HG03469 (cell line): Measurements from ENCODE around the gene FAM171A1.
"Not testable (repeated sequence)": the region's sequence is repeated elsewhere in the genome, so short reads cannot be mapped to it uniquely, and the experiment has no call there.

Source experiments
- ATAC-seq: cut with Tn5 transposase; IDR thresholded peaks from one replicate; pipeline ENCODE4 v1.9.1; 2021; ENCODE audit warnings: mild to moderate bottlenecking, moderate library complexity, moderate number of reproducible peaks; ENCODE audit not compliant: unreplicated experiment

The FAM171A1 gene

DNA sequence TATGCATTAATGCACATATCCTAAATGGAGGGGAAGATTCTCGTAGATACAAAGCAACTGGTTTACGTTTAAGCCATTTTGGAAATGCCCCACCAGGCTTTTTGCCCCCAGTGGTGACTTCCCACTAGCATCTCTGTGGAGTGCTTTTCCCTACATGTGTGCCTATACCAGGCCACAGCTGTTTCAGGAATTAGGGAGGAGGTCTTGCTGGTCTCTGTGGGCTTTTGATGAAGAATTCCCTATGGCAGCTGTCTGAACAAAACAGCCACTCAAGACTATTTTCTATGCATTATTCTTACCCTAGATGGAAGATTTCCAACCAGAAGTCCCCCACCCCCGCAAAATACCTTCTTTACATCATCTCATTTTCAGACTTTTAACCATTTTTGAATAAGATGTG, 150.6 kb downstream of the FAM171A1 start:
- ATAC-seq, result no peak

DNA sequence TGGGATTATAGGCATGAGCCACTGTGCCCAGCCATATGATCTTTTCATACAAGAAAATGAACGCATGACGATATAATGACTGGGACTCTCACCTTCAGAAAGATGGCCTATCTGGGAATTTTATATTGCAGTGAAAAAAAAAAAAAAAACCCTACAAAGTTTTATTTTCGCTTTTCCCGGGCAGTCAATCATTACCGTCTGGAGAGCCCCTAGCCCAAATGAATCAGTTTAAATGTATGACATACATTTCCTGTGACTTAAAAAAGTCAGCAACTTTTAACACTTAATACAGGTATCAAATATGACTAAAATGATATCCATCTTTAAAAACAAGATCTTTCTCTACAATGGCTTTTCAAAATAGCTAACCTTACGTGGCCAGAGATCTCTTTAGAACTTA, 154.4 kb downstream of the FAM171A1 start:
- no peak for ATAC-seq

GRCh38 chr10:15214237-15214636, 156.9 kb downstream of the FAM171A1 start:
- ATAC-seq, result no peak

DNA sequence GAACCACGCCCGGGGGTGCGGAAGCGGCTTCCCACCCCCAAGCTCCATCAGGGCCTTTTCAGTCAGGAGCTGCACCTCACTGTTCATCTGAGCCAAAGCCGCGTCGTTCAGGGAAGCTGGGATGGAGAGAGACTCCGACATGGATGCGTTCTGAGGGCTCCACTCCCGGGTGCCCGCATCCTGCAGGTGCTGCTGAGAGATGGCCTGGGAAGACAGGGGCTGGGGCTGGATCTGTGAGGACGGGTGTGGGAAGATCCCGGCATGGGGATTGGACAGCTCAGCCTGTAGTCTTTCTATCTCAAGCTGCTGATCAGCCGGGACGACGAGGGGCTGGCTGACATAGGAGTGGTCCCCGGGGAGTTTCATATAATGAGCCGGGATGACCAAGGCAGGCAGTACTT, 157.6 kb downstream of the FAM171A1 start:
- no peak for ATAC-seq

- no peak for ATAC-seq
These were observed 159.6 kb downstream of the FAM171A1 start for GRCh38 chr10:15211464-15211979.

DNA sequence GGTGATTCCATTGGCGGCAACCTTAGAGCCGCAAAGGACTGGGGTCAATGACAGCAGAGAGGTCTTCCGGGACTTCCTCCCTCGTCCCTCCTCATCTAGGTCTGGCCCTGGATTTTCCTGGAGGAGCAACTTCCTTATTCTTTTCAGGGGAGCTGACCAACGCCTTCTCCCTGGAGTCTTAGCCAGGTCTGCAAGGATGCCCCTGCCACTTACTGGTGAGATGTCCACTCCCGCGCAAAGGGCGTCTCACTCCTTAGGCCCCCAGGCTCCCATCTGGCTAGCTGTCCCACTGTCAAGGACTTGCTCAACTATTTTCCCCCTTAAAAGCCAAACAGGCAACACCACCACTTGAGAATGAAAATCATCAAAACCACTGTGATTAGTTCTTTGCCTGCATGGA, 160.6 kb downstream of the FAM171A1 start:
- no peak for ATAC-seq

DNA sequence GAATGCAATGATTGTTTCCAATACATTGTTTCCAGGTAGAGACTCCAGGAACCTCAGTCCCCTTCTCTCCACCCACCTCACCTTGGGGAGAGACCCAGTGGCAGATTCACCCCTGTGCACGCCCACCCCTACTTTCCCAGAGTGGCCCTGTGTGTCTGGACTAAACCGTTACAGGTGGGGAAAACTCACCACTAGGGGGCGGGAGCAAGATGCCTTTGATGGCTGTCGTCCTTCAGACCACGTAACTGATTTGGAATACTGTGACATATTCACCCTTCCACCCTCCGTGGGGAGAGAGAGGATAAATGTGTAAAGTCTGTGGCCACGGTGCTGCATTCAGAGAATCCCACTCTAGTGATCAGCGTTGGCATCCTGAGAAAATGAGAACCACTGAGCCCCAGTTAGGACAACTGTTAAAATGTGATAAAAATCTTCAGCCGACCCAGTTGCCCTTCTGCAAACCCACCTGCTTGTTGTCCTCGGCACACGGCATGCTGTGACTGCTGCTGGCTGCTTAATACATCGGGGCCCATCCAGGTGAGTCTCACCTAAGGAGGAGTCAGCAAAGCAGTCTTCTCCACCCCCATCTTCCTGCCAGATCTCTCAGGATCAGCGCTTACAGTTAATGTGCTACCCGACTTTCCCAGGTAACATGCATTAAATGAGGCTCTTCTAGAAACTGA, 161.1 kb downstream of the FAM171A1 start:
- no peak for ATAC-seq

- no peak for ATAC-seq
These were observed 162.9 kb downstream of the FAM171A1 start for GRCh38 chr10:15208221-15208620.

- ATAC-seq, result not testable (repeated sequence)
These were observed 163.7 kb downstream of the FAM171A1 start for GRCh38 chr10:15207410-15207809.

GRCh38 chr10:15202639-15203038, 168.4 kb downstream of the FAM171A1 start:
- no peak for ATAC-seq

DNA sequence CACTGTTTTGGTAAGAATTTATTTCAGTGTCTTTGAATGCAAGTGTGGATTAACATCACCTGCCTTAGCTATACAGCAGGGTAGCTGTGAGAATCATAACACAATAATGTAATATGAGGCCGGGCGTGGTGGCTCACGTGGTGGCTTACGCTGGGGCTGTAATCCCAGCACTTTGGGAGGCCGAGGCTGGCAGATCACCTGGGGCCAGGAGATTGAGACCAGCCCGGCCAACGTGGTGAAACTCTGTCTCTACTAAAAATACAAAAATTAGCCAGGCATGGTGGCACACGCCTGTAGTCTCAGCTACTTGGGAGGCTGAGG, 168.8 kb downstream of the FAM171A1 start:
- not testable (repeated sequence) for ATAC-seq

DNA sequence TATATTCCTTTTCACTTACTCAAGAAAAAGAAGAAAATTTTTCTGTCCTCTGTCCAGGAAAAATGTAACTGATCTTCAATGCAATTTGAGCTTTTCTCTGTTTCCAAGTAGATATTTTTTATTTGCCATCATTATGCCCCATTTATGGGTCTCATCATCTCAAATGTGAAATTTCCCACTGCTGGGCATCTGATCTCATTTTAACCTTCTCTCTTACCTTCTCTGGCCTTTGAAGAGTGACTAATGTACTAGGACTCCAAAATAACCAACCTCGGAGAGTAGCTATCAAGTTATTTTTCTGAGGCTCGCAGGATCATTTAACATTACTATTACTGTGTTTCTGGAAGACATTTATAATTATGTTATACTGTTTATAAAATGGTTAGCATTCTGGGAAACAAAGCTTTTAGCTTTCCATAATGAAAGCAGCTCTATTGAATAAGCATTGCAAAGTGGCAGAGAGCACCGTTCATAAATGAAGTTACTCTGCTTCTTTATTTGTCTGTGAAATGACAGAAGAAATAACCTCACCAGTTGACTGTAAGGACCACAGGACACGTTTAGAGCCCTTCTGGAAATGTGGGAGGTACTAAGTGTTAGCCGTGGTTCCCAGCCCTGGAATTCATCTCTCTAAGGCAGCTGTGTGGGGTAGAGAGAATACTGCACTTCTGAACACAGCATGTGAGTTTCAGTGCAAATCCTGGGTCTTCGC, 169.3 kb downstream of the FAM171A1 start:
- no peak for ATAC-seq

GRCh38 chr10:15200626-15201025, 170.5 kb downstream of the FAM171A1 start:
- no peak for ATAC-seq

DNA sequence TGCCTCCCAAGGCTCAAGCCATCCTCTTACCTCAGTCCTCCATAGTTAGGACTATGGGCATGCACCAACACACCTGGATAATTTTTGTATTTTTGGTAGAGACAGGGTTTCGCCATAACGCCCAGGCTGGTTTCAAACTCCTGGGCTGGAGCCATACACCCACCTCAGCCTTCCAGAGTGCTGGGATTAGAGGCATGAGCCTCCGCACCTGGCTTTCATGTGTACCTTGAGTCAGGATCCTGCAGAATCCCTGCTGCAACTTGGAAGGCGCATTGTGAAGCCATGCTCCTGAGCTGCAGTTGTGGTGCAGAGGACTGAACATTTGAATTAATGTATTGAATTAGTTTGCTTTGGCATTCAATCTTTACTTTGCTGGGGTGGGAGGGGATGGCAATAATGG, 173.2 kb downstream of the FAM171A1 start:
- no peak for ATAC-seq

- no peak for ATAC-seq
These were observed 173.8 kb downstream of the FAM171A1 start for GRCh38 chr10:15197276-15197675.

GRCh38 chr10:15196021-15196834, 174.9 kb downstream of the FAM171A1 start:
- ATAC-seq, result no peak

DNA sequence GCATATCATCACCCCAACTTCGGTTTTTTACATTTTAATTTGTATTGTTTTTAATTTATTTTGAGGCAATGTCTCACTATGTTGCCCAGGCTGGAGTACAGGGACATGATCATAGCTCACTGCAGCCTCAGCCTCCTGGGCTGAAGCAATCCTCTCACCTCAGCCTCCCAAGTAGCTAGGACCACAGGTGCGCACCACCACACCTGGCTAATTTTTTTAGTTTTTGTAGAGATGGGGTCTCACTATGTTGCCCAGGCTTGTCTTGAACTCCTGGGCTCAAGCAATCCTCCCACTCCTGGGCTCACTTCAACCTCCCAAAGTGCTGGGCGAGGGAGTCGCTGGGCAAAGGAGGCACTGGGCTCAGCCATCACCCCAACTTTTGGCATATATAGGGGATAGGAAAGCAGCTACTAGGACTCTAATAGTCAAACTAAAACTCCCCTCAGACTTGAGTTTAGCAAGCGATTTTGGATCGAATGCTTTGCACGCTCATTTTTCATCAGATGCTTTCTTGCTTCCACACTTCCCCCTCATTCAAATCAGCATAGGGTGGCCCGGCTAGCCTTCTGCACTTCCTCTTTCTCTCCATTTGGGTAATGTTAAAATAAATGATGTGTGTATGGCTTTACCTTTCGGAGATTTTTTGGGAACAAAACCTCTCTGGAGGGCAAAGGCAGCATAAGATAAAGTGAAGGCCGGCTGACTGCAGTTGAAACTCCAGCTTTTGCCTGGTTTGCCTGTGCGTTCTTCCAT, 181.8 kb downstream of the FAM171A1 start:
- ATAC-seq, result no peak

DNA sequence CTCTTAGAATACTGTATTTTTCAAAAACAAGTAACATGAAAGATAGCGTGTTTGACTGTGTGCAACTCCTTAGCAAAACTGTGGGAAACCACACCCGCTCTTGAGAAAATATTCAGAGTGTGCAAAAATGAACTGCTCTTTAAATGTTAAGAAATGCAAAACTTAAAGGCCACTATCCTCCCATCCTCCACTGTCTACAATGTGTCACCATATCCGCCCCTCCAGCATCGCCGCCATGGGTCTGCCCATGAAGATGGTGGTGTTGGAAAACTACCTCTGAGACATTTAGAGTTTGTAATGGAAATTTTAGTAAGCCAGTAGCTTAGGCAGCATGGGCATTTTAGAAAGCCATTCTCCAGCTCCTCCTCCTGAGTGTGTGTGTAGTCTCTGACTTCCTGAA, 182.5 kb downstream of the FAM171A1 start:
- no peak for ATAC-seq

DNA sequence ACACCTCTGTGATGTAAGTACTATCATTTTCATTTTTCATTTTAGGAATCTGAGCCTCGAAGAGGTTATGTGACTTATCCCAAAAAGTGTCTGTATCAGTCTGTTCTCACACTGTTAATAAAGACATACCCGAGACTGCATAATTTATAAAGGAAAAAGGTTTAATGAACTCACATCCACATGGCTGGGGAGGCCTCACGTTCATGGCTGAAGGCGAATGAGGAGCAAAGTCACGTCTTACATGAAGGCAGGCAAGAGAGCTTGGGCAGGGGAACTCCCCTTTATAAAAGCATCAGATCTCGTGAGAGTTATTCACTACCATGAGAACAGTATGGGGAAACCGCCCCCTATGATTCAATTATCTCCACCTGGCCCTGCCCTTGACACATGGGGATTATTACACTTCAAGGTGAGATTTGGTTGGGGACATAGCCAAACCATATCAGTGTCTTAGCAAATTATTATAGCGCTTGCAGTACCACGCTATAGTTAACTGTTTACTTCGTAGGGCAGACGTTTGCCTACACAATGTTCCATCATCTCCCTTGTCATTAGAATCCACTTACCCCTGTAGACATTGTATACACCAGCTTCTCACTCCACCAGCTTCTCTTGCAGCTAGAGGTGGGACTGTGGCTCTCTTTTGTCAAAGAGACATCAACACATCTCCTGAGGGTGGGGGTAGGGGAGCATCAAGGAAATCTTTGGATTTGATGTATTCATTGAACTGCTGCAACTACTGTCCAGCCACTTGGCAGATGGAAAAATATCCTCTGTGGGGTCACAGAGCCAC, 187.2 kb downstream of the FAM171A1 start:
- no peak for ATAC-seq

DNA sequence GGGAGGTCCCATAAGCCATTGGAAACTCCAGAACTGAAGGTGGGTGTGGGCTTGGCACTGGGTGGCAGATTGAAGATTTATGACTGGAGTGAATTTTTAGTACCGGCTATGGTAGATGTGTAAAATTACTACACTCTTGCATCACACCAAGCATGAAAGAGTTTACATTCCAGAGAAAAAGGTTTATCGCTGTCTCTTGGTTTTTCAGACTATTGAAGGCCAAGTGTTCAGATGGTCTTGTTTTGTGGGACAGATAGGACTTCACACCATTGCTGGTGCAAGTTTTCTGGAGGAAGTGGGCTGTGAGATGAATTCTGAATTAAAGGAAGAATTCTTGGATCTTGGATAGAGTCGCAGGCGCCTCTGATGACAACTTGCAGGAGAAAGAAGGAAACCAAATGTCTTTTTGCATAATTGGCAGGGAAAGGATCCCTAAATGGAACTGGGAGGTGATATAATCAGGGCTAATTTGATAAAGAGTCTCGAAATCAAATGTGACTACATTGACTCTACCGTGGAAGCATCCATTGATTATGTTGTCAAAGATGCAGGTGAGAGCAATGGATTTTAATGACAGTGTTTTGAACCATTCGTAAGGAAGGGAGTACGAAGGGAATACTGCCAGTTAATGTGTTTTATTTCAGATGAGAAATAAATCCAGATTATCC, 188.4 kb downstream of the FAM171A1 start:
- ATAC-seq, result no peak
